Hepatic stellate cell (primary cell): ENCODE measurements around the gene RUSC2.

Source experiments
- DNase-seq: peaks from one replicate; pipeline ENCODE4 v3.0.0; 2011; ENCODE audit warnings: low spot score

Gene RUSC2, protein sequence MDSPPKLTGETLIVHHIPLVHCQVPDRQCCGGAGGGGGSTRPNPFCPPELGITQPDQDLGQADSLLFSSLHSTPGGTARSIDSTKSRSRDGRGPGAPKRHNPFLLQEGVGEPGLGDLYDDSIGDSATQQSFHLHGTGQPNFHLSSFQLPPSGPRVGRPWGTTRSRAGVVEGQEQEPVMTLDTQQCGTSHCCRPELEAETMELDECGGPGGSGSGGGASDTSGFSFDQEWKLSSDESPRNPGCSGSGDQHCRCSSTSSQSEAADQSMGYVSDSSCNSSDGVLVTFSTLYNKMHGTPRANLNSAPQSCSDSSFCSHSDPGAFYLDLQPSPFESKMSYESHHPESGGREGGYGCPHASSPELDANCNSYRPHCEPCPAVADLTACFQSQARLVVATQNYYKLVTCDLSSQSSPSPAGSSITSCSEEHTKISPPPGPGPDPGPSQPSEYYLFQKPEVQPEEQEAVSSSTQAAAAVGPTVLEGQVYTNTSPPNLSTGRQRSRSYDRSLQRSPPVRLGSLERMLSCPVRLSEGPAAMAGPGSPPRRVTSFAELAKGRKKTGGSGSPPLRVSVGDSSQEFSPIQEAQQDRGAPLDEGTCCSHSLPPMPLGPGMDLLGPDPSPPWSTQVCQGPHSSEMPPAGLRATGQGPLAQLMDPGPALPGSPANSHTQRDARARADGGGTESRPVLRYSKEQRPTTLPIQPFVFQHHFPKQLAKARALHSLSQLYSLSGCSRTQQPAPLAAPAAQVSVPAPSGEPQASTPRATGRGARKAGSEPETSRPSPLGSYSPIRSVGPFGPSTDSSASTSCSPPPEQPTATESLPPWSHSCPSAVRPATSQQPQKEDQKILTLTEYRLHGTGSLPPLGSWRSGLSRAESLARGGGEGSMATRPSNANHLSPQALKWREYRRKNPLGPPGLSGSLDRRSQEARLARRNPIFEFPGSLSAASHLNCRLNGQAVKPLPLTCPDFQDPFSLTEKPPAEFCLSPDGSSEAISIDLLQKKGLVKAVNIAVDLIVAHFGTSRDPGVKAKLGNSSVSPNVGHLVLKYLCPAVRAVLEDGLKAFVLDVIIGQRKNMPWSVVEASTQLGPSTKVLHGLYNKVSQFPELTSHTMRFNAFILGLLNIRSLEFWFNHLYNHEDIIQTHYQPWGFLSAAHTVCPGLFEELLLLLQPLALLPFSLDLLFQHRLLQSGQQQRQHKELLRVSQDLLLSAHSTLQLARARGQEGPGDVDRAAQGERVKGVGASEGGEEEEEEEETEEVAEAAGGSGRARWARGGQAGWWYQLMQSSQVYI (N-terminal part only)

GRCh38 chr9:35489313-35490154 is at the start of gene RUSC2:
Gene RUSC2 (plus strand): TSS chr9:35490111. CDS start chr9:35546522, 56,411 bp downstream.
- peak; percentile 83 for DNase-seq

DNA sequence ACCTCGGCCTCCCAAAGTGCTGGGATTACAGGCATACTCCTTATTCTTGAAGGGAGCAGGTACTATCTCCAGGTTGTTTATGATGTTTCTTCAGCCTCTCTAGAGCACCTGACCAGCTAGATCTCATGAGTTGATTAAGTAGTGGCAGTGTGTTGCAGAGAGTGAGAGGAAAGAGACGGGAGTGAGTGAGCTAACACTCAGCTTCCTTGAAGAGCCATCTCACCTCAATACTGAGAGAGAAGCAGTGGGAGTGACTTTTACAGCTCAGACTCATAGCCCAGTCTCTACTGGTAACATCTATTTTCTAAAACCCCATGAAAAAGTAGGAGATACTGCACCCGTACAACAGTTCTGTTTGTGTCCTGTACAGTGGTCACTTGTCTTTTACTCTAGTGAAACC is 43.9 kb upstream of the RUSC2 start:
- no peak for DNase-seq

DNA sequence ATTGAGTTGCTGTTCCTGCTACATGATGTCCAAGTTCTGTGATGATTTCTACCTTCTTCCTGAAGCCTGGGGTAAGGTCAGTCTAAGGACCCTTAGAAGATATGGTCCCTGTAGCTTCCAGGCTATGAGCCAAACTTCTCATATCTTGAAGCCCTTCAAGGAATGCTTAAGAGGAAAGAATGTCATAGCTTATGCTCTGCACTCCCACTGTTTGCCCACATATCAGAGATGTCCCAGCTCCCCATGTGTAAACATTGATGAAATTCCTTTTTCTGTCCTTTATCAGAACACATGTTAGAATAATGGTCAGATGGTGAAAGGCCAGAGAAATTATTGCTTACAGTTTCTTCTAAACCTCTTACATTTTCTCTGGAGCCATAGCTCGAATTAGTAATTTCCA is 41.4 kb upstream of the RUSC2 start:
- DNase-seq, result no peak

GRCh38 chr9:35452481-35452880 is 37.4 kb upstream of the RUSC2 start:
- DNase-seq, result no peak

DNA sequence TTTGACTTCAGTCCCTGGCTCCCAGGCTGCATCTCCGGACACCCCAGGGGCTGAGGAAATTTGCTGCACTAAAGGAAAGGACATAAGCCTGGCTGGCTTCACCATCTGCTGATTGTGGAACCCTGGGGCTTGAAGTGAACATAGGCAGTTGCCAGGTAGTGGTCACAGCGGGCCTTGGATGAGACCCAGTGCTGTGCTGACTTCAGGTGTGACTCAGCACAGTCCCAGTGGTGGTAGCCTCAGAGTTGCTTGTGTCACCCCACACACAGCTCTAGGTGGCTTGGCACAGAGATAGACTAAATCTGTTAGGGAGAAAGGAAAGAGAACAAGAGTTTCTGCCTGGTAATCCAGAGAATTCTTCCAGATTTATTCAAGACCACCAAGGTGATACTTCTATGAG is 36.1 kb upstream of the RUSC2 start:
- no peak for DNase-seq

GRCh38 chr9:35464141-35465025 is 25.5 kb upstream of the RUSC2 start:
- no peak for DNase-seq

DNA sequence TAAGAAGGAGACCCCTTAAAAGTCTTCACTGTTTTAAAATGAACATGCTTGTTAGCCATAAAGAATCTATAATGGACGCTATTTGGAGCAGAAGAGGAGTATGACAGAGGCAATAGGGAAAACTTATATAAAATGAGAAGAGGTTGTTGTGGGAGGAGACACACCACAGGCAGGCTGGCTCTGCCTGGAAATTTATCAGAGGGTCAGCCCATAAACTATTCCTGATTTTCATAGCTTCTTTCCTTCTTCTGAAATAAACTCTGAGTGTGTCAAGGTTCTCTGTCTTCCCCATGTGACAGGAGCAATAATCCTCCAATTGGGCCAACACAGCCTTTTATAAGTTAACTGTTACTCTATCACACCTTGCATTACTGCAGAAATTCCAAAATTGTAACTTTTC is 19.6 kb upstream of the RUSC2 start:
- DNase-seq, result no peak

- peak; percentile 23 for DNase-seq
Observed at GRCh38 chr9:35470894-35471293, 19.0 kb upstream of the RUSC2 start.

GRCh38 chr9:35476596-35476995 is 13.3 kb upstream of the RUSC2 start:
- no peak for DNase-seq

- DNase-seq, result peak; percentile 79
Observed at GRCh38 chr9:35477211-35477855, 12.6 kb upstream of the RUSC2 start.

GRCh38 chr9:35478871-35479270 is 11.0 kb upstream of the RUSC2 start:
- no peak for DNase-seq

DNA sequence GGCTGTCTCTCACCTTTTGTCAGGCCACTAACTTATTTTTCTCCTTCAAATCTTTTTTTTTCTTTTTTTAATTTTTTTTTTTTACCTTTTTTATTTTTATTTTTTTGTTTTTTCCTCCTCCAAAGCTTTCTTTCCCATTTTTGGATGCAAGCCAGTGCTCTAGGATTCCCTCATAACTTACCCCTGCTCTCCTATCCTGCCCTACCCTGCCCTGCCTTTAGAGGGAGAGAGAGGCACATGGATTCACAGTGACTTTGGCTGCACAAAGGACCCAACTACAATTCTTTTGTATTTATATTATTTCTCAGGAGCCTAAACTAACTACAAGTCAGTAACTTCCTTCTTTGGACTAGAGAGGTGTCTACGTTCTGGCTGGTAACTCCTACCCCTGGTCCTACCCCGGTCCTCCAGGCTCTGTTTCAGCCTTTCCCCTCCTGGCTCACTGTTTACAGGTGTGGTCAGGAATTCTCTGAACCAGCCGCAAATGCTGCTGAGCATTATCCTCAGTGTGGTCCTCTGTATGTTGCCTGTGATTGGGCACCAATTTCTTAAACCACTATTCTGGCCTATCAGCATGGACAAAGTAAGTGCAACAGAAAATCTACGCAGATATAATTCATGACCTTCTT is 8.4 kb upstream of the RUSC2 start:
- peak; percentile 60 for DNase-seq

DNA sequence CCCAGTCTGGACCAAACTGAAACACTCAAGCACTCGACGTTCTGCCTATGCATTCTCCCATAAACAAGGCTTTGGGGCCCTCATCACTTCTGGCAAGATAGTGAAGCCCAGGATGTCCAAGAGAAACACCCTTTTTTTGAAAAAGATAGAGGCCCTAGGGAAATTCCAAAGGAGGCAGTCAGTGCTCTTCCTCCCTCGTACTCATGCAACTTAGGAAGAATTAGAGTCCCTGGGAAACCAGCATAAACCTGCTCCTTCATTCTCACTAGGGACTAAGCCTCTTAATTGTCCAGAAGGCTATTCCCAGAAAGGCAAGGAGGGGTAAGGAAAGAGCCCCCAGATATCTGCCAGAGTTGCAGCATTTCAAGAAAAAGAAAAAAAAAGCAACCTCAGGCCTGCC is 7.8 kb upstream of the RUSC2 start:
- DNase-seq, result no peak

- DNase-seq, result no peak
Observed at GRCh38 chr9:35484406-35484805, 5.5 kb upstream of the RUSC2 start.

GRCh38 chr9:35487081-35487480 is 2.8 kb upstream of the RUSC2 start:
- DNase-seq, result no peak

DNA sequence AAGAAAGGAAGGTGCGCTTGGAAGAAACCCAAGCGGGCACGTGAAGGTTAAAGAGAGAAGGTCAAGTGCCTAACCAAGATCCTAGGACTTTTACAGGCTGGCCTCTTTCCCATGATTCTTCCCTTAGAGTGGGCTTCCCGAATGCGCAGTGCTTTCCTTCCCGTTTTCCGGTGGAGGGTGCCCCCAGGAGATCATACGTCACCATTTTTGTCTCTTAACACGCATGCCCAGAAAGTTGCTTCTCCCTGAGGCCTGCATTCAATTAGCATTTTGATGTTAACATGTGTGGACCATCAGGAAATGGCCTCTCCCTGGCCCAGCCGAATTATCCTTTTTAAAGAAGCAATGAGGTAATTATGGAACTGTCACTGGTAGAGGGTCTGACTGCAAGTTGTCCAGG is 1.9 kb upstream of the RUSC2 start:
- DNase-seq, result no peak

GRCh38 chr9:35488566-35489312 is 1.2 kb upstream of the RUSC2 start:
- DNase-seq, result no peak

DNA sequence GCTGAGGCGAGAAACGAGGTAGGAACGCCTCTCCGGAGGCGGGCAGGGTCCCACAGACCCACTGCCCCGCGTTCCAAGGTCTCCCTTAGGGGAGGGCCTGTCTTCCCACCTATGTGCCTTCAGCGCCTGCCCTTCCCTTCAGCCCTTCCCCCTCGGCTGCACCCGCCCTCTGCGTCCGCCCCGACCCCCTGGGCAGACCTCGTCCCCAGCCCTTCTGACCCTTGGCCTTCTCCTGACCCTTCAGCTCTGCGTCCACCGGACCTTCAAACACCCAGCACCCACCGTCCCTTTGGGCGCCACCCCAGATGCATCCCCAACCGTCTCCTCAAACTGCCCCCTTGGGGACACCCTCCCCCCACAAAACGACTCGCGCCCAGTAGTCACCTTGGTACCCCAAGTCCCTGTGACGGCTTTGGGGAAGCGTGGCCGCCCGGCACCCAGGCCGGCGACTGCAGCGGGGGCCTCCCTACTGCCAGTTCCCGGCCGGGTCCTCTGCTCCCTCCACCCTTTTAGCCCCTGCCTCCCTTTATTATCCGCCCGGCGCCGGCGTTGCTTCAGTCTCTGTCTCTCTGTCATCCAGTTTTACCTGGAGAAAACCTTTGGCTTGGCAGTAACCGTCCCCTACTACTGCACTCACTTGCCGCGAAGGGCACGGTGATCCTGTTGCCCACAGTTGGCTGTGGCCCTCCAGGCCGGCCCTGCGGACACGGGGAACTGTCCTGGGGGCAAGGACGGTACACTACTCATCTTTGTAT is 421 bp downstream of the RUSC2 start:
- DNase-seq, result no peak
